Measurements from ENCODE around the gene TLL2. TPM values are rescaled to one million over a fixed set of nuclear protein-coding genes. Genes with fewer than 3 reads are reported as not detected.

Gene TLL2
- total and polyA plus RNA-seq, 2 of the 4 experiments (the other 2 are of a cell fraction) = under 0.01 to 0.05 TPM

GRCh38 chr10:96488161-96488935, 25.4 kb downstream of the TLL2 start:
- Histone ChIP-seq H3K23ac (ENCODE audit: low read depth, low read length) (no peak overlapping the region), H3K9me1 (ENCODE audit: insufficient read depth, low read length) (no peaks in the 10 kb centered on the region), H2BK15ac (ENCODE audit: low read depth, low read length) (no peak overlapping the region), H3K18ac (ENCODE audit: low read depth, low read length) (no peak overlapping the region), H3K4me1 (ENCODE audit: control insufficient read depth, insufficient read depth, low read length) (no peaks in the 10 kb centered on the region), H2AFZ (replicated peaks; ENCODE audit: low read length, poor library complexity) (no peak overlapping the region), H3K4me3 (ENCODE audit: insufficient read depth, low read depth, low read length) (no peak overlapping the region), H3K27ac (ENCODE audit: insufficient read depth, low read length) (no peak overlapping the region), H2BK120ac (ENCODE audit: low read depth, low read length) (no peak overlapping the region), H3K14ac (replicated peaks; ENCODE audit: low read depth, low read length) (no peak overlapping the region), H2AK5ac (ENCODE audit: low read depth, low read length) (no peak overlapping the region), H2BK20ac (ENCODE audit: low read depth, low read length) (no peak overlapping the region), H3K9me3 (ENCODE audit: control insufficient read depth, insufficient read depth, low read length) (no peaks in the 10 kb centered on the region), H3K27me3 (ENCODE audit: control insufficient read depth, insufficient read depth, low read length) (no peaks in the 10 kb centered on the region; the same call in 1 of the 2 replicates), H3K9ac (ENCODE audit: low read depth, low read length) (no peak overlapping the region), H2BK5ac (ENCODE audit: low read depth, low read length, poor library complexity, severe bottlenecking) (no peak overlapping the region), H3K4ac (ENCODE audit: low read depth, low read length) (no peak overlapping the region), H3K4me2 (ENCODE audit: low read depth, low read length) (no peak overlapping the region), H3K79me1 (ENCODE audit: low read depth in 1 of 2, low read length in 2 of 2) (no peaks in the 10 kb centered on the region), H4K5ac (ENCODE audit: low read depth, low read length) (no peak overlapping the region), H4K8ac (ENCODE audit: low read depth in 2 of 2, low read length in 2 of 2) (no peak overlapping the region), H4K91ac (ENCODE audit: insufficient read depth, low read depth, low read length) (no peak overlapping the region), H4K20me1 (ENCODE audit: insufficient read depth, low read length) (no peaks in the 10 kb centered on the region), H3K36me3 (ENCODE audit: control insufficient read depth, insufficient read depth, low read length) (no peaks in the 10 kb centered on the region), H2AK9ac (replicated peaks; ENCODE audit: low read depth, low read length, poor library complexity) (no peak overlapping the region), H3K56ac (ENCODE audit: extremely low read depth, insufficient read depth, low read length) (no peak overlapping the region)
- intact Hi-C loops (cut with micrococcal nuclease) = no loop called here
- DNase-seq (peak; percentile 8), ATAC-seq (ENCODE audit: low read depth) (no peak)
- TF ChIP-seq MXI1 (IDR thresholded peaks at IDR 0.05; ENCODE audit: borderline replicate concordance, low read depth, low read length) = no peak
- no peak for TF ChIP-seq USF2 (IDR thresholded peaks at IDR 0.05; ENCODE audit: low read depth, low read length)
- no peak for TF ChIP-seq ELK1 (IDR thresholded peaks at IDR 0.05; ENCODE audit: borderline replicate concordance, low read depth, low read length)
- TF ChIP-seq BHLHE40 (IDR thresholded peaks at IDR 0.05; ENCODE audit: low read depth, low read length) = no peak
- TF ChIP-seq FOS (IDR thresholded peaks at IDR 0.05; ENCODE audit: low read depth, low read length) = no peak
- TF ChIP-seq RCOR1 (IDR thresholded peaks at IDR 0.05; ENCODE audit: insufficient replicate concordance, low read length) = no peak
- TF ChIP-seq RFX5 (IDR thresholded peaks at IDR 0.05; ENCODE audit: low read depth, low read length) = no peak
- no peak for TF ChIP-seq MAZ (IDR thresholded peaks at IDR 0.05; ENCODE audit: borderline replicate concordance, low read depth, low read length)
- TF ChIP-seq CTCF (conservative IDR thresholded peaks at IDR 0.05; ENCODE audit: low read depth, low read length) = no peak
- no peak for TF ChIP-seq CHD1 (IDR thresholded peaks at IDR 0.05; ENCODE audit: low read depth, low read length)
- no peak for TF ChIP-seq POLR2A (IDR thresholded peaks at IDR 0.05; ENCODE audit: low read depth, low read length)
- no peak for TF ChIP-seq NFE2L2 (IDR thresholded peaks at IDR 0.05; ENCODE audit: low read depth, low read length)
- TF ChIP-seq CEBPB (IDR thresholded peaks at IDR 0.05; ENCODE audit: low read depth, low read length) = no peak
- TF ChIP-seq MAFK (IDR thresholded peaks at IDR 0.05; ENCODE audit: low read depth, low read length) = no peak
- no peak for TF ChIP-seq SMC3 (IDR thresholded peaks at IDR 0.05; ENCODE audit: low read depth, low read length)
- ChIA-PET CTCF (no interaction called here), POLR2A (ENCODE audit: unreplicated experiment) (no interaction called here)
- in situ Hi-C loops (cut with MboI; ENCODE audit: low sequenced_read_pairs) = no loop called here
- 85% methylated on average over 4 of the region's 14 CpGs; no CpG with 5 or more reads in 1 of the 2 experiments for WGBS, 2 experiments (ENCODE audit: extremely low coverage in 2 of 2, insufficient read length in 1 of 2)
- dilution Hi-C loops (cut with HindIII; ENCODE audit: low sequenced_read_pairs, unreplicated experiment) = no loop called here
- no TSS peak for BruUV-seq (replicated peaks)
